Skeletal muscle satellite cell (primary cell): Measurements from ENCODE around the gene KCNJ3.

Experiments used
- H3K27me3 ChIP-seq: 2 replicates; pipeline ENCODE4 v1.7.0; 2013; ENCODE audit warnings: low read length; ENCODE audit not compliant: control insufficient read depth, insufficient read depth
- H3K36me3 ChIP-seq: 2 replicates; pipeline ENCODE4 v1.7.0; 2013; ENCODE audit warnings: mild to moderate bottlenecking, control low read depth, low read length; ENCODE audit not compliant: insufficient read depth
- H3K4me1 ChIP-seq: 2 replicates; pipeline ENCODE4 v1.7.0; 2013; ENCODE audit warnings: low read length; ENCODE audit not compliant: control insufficient read depth, insufficient read depth
- H3K4me2 ChIP-seq: 2 replicates; pipeline ENCODE4 v1.7.0; 2013; ENCODE audit warnings: mild to moderate bottlenecking, low read length
- H3K4me3 ChIP-seq: 2 replicates; pipeline ENCODE4 v1.7.0; 2013; ENCODE audit warnings: low read length
- H3K9ac ChIP-seq: 2 replicates; pipeline ENCODE4 v1.7.0; 2013; ENCODE audit warnings: mild to moderate bottlenecking, low read depth, low read length, moderate library complexity
- H3K9me3 ChIP-seq: replicated peaks from 2 replicates; pipeline ENCODE4 v1.7.0; 2013; ENCODE audit warnings: mild to moderate bottlenecking, control low read depth, low read length

KCNJ3 gene

DNA sequence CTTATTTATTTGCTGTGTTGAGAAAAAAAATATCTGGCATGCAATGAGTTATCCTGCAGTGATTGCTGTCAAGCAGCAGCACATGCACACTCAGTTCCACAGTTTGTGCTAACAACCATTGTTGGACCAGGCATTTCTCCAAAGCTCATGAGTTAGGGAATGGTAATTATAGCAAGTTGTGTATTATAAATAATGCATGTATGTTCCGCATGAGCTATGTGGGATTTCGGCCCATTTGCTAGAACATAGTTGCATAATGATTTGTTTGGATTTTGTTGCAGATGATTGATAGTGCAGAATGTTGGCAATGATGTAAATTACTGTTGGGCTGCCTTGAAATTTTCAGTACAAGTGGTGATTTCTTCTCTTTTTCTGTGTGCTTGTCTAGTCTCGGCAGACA is 10.7 kb downstream of the KCNJ3 start:
- no peak overlapping the region for H3K4me3 ChIP-seq
- H3K4me1 ChIP-seq: no peaks in the 10 kb centered on the region

DNA sequence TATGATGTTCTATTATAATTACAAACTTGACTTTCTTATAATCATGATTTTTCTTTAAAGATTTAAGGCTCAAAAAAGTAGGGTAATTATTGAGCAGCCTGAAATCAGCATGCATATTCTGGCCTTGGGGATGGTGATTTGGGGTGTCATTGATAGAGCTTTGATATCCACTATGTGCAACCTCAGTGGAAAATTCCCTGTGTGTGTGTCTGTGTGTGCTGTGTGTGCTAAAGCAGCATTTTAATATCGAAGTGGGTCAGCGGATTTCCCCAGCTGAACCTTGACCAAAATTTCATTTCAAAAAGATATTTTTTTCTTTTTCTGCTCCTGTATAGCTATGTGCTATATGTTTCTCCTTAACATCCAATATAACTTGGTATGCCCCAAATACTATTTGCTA is 11.6 kb downstream of the KCNJ3 start:
- H3K36me3 ChIP-seq: no peaks in the 10 kb centered on the region
- no peaks in the 10 kb centered on the region for H3K9me3 ChIP-seq
- no peaks in the 10 kb centered on the region for H3K27me3 ChIP-seq
- H3K9ac ChIP-seq: no peak overlapping the region
- no peaks in the 10 kb centered on the region for H3K4me1 ChIP-seq
- H3K4me3 ChIP-seq: no peak overlapping the region
- H3K4me2 ChIP-seq: no peak overlapping the region

More for the DNA sequence above, 10.7 kb downstream of the KCNJ3 start:
- Histone ChIP-seq H3K9me3 (no peaks in the 10 kb centered on the region), H3K27me3 (no peaks in the 10 kb centered on the region), H3K4me2 (no peak overlapping the region), H3K36me3 (no peaks in the 10 kb centered on the region), H3K9ac (no peak overlapping the region)

DNA sequence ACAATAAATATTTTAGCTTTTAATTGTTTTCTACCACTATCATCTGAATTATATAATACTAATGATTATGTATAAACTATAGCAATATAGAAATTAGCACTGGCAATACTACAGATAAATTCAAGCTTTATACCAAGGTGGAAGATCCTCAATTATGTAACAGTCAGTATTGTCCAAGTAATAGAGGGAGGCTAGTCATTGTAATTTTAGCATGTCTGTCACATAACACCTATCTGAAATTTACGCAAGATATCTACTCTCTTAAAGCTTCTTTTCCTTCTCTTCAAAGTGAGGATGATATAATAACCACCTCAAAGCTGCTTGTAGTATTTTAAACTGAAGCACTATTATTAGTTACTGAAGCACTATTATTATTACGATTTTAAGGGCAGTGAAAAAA is 12.2 kb downstream of the KCNJ3 start:
- H3K9ac ChIP-seq: no peak overlapping the region
- no peaks in the 10 kb centered on the region for H3K9me3 ChIP-seq
- H3K27me3 ChIP-seq: no peaks in the 10 kb centered on the region
- H3K4me1 ChIP-seq: no peaks in the 10 kb centered on the region
- H3K4me2 ChIP-seq: no peak overlapping the region
- H3K4me3 ChIP-seq: no peak overlapping the region
- no peaks in the 10 kb centered on the region for H3K36me3 ChIP-seq

DNA sequence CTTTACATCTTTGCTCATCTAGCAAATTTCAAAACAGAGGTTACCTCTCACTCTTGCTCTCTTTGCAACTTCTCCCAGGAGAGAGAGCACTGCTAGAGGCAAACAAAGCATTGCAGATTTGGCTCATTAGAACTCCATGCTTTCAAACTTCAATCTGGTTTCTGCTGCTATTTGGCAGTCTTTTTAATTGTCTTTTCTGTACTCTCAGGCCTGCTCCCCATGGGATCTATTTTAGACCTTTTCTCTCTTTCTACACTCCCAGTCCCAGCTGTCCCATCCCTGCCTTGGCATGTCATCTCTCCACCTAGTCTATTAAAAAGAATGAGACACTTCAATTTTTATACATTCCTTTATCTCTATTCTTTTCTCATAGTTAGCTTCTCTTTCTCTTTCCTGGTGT is 15.2 kb downstream of the KCNJ3 start:
- Histone ChIP-seq H3K9ac (no peak overlapping the region), H3K4me3 (no peak overlapping the region), H3K4me2 (no peak overlapping the region), H3K9me3 (no peaks in the 10 kb centered on the region), H3K27me3 (no peaks in the 10 kb centered on the region), H3K4me1 (no peaks in the 10 kb centered on the region), H3K36me3 (no peaks in the 10 kb centered on the region)

DNA sequence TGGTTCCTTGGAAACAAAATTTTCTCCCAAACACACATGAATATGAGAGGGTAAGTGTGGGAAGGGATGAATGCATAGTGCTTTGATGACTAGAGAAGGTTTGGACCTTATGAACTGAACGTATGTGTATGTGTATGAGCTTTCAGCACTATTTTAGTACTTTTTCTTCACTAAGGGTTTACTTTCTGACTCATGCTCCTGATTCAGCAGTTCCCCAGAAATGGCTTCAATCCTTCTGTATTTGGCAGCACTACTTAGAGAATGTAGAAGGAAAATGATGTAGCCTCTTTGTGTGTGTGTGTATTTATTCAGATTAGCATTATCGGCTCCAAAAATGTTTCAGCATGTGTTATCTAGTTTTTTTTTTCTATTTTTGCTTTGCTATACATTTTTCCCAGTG is 22.2 kb downstream of the KCNJ3 start:
- Histone ChIP-seq H3K9ac (no peak overlapping the region), H3K4me1 (peaks cover 3% of the 10 kb centered on the region), H3K4me2 (no peak overlapping the region), H3K27me3 (no peaks in the 10 kb centered on the region), H3K9me3 (no peaks in the 10 kb centered on the region), H3K4me3 (no peak overlapping the region), H3K36me3 (no peaks in the 10 kb centered on the region)

DNA sequence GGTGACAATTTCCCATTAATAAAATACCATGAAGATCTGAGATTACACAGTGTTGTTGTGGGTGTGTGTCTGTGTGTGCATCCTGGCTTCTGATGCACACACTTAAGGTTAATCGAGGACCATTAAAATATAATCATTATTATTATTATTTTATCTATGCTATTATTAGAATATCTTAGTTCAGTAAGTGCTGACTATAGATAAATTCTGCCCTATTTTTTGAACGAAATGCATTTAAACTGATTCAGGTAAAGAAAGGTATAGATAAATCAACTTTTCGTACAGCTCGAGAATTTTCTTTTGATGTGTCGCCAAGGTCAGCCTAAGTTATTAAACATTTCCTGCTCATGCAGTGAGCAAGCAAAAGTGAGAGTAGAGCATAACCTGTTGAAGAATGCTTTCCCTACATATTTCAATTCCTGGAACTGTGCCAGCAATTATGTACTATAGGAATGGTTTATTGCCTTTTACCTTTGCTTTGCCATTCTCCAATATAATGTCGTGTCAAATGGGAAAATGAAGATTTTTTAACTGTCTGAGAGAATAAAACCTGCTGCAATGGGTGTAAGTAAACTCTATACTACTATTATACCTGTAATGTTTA is 25.8 kb downstream of the KCNJ3 start:
- no peaks in the 10 kb centered on the region for H3K36me3 ChIP-seq
- peaks cover 3% of the 10 kb centered on the region for H3K4me1 ChIP-seq
- H3K4me3 ChIP-seq: no peak overlapping the region
- no peaks in the 10 kb centered on the region for H3K9me3 ChIP-seq
- H3K27me3 ChIP-seq: no peaks in the 10 kb centered on the region
- H3K4me2 ChIP-seq: no peak overlapping the region
- H3K9ac ChIP-seq: no peak overlapping the region

DNA sequence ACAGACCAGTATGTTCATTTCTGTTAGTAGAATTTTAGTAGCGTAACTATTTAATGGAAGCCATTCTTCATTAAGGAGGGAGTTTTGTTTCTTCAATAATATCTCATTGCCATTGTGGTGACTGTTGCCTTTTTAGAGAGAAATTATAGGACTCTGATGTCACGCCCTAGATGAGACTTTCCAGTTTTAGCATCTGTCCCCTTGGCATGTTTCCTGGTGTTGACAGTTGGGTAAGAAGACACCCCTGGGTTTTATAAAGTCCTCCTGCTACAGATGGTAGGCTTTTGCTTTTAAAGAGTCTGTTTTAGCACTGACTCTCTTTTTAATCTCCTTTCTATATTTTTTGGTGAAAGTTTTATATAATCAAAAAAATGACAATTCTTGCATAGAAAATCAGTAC is 41.9 kb downstream of the KCNJ3 start:
- no peaks in the 10 kb centered on the region for H3K9me3 ChIP-seq
- H3K4me3 ChIP-seq: no peak overlapping the region
- no peaks in the 10 kb centered on the region for H3K27me3 ChIP-seq
- no peak overlapping the region for H3K9ac ChIP-seq
- no peak overlapping the region for H3K4me2 ChIP-seq
- H3K4me1 ChIP-seq: no peaks in the 10 kb centered on the region
- no peaks in the 10 kb centered on the region for H3K36me3 ChIP-seq

DNA sequence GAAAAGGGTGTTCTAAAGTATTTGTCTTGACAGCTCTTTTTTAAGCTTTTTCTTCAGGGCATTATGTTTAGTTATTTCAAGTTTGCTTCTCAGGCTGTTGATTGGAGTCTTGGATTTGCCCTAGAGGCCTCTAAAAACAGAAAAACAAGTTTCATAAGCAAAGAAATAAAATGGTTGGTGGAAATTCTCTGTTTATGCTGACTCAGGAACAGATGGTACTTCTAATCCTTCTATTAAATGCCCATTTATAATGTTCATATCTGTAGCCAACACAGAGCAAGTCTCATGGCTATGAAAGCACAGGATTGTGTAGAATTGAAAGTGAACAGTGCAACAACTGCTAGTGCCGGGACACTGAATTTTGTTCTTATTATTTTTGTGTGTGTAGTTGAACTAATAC is 60.4 kb downstream of the KCNJ3 start:
- peaks cover 10% of the 10 kb centered on the region for H3K4me1 ChIP-seq
- H3K9ac ChIP-seq: no peak overlapping the region
- H3K36me3 ChIP-seq: no peaks in the 10 kb centered on the region
- H3K9me3 ChIP-seq: no peaks in the 10 kb centered on the region
- no peaks in the 10 kb centered on the region for H3K27me3 ChIP-seq
- no peak overlapping the region for H3K4me3 ChIP-seq
- H3K4me2 ChIP-seq: no peak overlapping the region

DNA sequence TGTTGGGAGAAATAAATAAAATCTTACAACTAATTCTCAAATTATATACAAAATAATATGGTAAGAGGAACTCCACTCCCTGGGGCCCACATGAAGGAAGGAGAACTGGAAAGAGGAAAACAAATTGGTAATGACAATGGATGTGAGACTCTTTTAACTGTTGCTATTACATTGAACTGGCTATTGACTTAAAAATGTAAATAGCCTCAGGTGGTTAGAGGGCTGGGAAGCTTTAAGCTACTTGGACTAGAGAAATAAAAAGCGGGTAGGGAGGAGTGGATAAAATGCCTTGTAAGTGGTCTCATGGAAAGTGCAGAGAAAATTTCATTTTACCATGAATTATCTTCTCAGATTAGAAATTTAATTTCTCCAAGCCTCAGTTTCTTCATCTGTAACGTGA is 64.1 kb downstream of the KCNJ3 start:
- no peaks in the 10 kb centered on the region for H3K27me3 ChIP-seq
- no peak overlapping the region for H3K4me3 ChIP-seq
- H3K4me1 ChIP-seq: no peaks in the 10 kb centered on the region
- no peaks in the 10 kb centered on the region for H3K9me3 ChIP-seq
- no peak overlapping the region for H3K4me2 ChIP-seq
- H3K9ac ChIP-seq: no peak overlapping the region
- H3K36me3 ChIP-seq: no peaks in the 10 kb centered on the region

DNA sequence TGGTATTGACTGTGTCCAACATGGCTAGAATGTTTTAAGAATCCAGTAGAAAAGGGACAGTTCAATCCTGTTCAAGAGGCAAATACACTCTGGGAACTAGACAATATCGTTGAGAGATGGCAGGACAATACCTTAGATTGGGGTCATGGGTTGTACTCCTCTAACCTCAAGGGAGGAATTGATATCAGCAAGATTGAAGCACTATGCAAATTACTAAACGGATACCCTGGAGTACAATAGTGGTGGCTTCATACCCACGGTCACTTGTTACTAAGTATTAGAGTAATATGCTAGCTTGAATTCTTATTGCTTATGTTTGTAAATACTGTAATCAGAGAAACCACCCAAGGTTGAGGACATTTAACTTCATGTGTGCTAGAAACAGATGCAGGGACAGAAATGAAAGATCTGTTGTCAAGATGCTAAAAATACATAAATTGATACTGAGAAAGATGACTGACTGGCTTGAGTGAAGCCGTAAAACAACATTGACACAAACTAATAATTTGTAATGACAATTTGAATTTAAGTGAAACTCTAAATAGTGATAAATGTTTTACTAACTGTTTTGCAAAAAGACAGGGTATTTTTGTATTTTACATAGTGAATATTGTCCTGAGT is 73.3 kb downstream of the KCNJ3 start:
- no peaks in the 10 kb centered on the region for H3K4me1 ChIP-seq
- no peak overlapping the region for H3K4me3 ChIP-seq
- no peaks in the 10 kb centered on the region for H3K27me3 ChIP-seq
- no peaks in the 10 kb centered on the region for H3K36me3 ChIP-seq
- no peak overlapping the region for H3K4me2 ChIP-seq
- no peak overlapping the region for H3K9ac ChIP-seq
- H3K9me3 ChIP-seq: no peaks in the 10 kb centered on the region

DNA sequence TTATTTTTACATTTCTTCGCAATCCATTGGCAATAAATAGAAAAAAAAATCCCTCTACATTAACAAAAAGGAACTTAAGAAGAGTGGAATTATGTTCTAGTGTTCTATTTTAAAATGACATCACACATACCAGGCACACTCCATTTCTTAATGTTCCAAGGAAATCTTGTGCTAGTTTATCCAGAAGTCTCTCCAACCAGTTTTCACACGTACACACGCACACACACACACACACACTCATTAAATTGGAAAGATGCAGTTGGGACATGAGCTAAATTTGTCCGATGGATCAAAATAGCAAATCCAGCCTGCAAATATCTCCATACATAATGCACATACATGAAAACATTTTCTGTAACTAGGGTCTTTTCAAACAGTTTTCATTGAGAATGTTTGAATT is 78.3 kb downstream of the KCNJ3 start:
- Histone ChIP-seq H3K9ac (no peak overlapping the region), H3K36me3 (no peaks in the 10 kb centered on the region), H3K4me1 (no peaks in the 10 kb centered on the region), H3K4me3 (no peak overlapping the region), H3K4me2 (no peak overlapping the region), H3K9me3 (no peaks in the 10 kb centered on the region), H3K27me3 (no peaks in the 10 kb centered on the region)

DNA sequence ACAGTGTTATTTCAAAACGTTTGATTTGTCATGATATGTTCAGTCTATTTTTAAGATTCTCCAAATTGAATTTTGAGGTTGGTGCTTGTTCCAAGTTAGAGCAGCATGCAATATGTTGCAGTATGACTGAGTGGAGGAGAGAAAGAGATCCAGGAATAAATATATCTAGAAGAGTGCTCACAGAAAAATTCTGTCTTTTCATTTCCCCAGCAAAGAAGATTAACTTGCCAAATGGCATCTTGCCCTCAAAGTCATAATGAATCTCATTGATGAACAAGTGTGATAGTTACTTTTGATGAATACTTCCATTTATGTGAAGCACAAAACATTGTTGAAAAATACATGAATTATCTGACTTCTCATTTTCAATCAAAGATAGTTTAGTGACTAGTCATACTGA is 95.9 kb downstream of the KCNJ3 start:
- no peaks in the 10 kb centered on the region for H3K36me3 ChIP-seq
- H3K4me3 ChIP-seq: no peak overlapping the region
- no peak overlapping the region for H3K4me2 ChIP-seq
- no peaks in the 10 kb centered on the region for H3K4me1 ChIP-seq
- H3K27me3 ChIP-seq: no peaks in the 10 kb centered on the region
- no peak overlapping the region for H3K9ac ChIP-seq
- no peaks in the 10 kb centered on the region for H3K9me3 ChIP-seq
